Neural progenitor cell (in vitro differentiated cells): ENCODE data around the gene EXOC4.

Experiments used
- CTCF ChIP-seq: fragments of 200-600 bp; sonication (generic); IDR thresholded peaks from 2 replicates; pipeline ENCODE4 v1.5.1; 2017; ENCODE audit warnings: antibody characterized with exemption, mild to moderate bottlenecking
- EZH2 ChIP-seq: fragments of 200-600 bp; sonication (generic); IDR thresholded peaks from 2 replicates; pipeline ENCODE4 v1.6.1; 2017; ENCODE audit warnings: antibody characterized with exemption, mild to moderate bottlenecking, moderate library complexity

GRCh38 chr7:133550811-133551210 is 297.9 kb downstream of the EXOC4 start:
- TF ChIP-seq CTCF, result no peak
- no peak for TF ChIP-seq EZH2
